ENCODE measurements around the gene GUCY1A1.

DNA sequence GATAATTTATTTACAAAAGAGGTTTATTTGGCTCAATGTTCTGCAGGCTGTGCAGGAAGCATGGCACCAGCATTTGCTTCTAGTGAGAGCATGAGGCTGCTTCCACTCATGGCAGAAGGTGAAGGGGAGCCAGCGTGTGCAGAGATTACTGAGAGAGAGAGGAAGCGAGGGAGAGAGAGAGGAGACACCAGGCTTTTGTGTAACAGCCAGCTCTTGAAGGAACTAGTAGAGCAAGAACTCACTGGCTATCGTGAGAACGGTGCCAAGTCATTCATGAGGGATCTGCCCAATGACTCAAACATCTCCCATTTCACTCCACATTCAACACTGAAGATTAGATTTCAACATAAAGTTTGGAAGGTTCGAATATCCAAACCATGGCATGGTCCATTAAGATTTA is 12.7 kb downstream of the GUCY1A1 start:
- TF ChIP-seq, protein P1, sequence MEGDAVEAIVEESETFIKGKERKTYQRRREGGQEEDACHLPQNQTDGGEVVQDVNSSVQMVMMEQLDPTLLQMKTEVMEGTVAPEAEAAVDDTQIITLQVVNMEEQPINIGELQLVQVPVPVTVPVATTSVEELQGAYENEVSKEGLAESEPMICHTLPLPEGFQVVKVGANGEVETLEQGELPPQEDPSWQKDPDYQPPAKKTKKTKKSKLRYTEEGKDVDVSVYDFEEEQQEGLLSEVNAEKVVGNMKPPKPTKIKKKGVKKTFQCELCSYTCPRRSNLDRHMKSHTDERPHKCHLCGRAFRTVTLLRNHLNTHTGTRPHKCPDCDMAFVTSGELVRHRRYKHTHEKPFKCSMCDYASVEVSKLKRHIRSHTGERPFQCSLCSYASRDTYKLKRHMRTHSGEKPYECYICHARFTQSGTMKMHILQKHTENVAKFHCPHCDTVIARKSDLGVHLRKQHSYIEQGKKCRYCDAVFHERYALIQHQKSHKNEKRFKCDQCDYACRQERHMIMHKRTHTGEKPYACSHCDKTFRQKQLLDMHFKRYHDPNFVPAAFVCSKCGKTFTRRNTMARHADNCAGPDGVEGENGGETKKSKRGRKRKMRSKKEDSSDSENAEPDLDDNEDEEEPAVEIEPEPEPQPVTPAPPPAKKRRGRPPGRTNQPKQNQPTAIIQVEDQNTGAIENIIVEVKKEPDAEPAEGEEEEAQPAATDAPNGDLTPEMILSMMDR (IDR thresholded peaks at IDR 0.05), result no peak
- no peak for TF ChIP-seq EZH2phosphoT487 (IDR thresholded peaks at IDR 0.05)
- TF ChIP-seq EZH2 (IDR thresholded peaks at IDR 0.05), result no peak
